PFSK-1 (cell line): Measurements from ENCODE around the gene PDZD2.

Experiments
- FOXP2 ChIP-seq: optimal IDR thresholded peaks from 2 replicates; pipeline ENCODE3; 2011; ENCODE audit warnings: borderline replicate concordance, control low read depth, inconsistent platforms; ENCODE audit not compliant: insufficient read depth; ENCODE audit errors: extremely low read length, extremely low read depth
- POLR2AphosphoS5 ChIP-seq: IDR thresholded peaks from 2 replicates; pipeline ENCODE4 v1.6.1; 2012; ENCODE audit warnings: low read depth, mild to moderate bottlenecking, control low read depth, low read length, moderate library complexity
- SIN3A ChIP-seq: IDR thresholded peaks from 2 replicates; pipeline ENCODE4 v1.6.1; 2012; ENCODE audit warnings: mild to moderate bottlenecking, low read length, moderate library complexity, borderline replicate concordance; ENCODE audit not compliant: insufficient read depth
- TAF1 ChIP-seq: IDR thresholded peaks from 2 replicates; pipeline ENCODE4 v1.6.1; 2012; ENCODE audit warnings: low read length, control low read depth, borderline replicate concordance; ENCODE audit not compliant: insufficient read depth
- TF ChIP-seq, protein P1 (sequence below), 2 experiments: IDR thresholded peaks; 2 replicates each; pipeline versions ENCODE4 v1.6.1 to v1.8.0; 2011 to 2012; ENCODE audit warnings: low read depth in 2 of 2, low read length in 2 of 2, control low read depth in 1 of 2, inconsistent platforms in 1 of 2, mild to moderate bottlenecking in 1 of 2, moderate library complexity in 1 of 2; ENCODE audit not compliant: insufficient read depth in 1 of 2

Gene PDZD2

DNA sequence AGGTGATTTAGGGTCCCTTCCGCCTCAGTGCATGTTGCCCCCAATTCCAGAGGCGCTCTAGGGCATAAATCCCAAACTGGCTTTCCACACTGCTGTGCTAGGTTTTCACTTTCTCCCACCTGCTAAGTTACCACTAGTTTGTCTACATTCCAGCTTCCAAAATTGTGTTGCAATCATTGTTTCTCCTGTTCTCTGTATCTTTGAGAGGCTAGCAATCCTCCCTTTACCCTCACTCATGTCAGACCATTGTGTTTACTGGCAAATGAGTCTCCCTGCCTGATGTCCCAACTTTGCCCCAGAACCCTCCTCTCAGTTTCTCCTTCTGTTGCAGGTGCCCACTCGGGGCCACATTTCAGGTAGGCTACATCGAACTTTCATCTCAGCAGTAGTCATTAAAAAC lies 221.3 kb downstream of the PDZD2 start:
- TF ChIP-seq FOXP2 (no peak), TAF1 (no peak), SIN3A (no peak), POLR2AphosphoS5 (no peak)
- TF ChIP-seq, protein P1, sequence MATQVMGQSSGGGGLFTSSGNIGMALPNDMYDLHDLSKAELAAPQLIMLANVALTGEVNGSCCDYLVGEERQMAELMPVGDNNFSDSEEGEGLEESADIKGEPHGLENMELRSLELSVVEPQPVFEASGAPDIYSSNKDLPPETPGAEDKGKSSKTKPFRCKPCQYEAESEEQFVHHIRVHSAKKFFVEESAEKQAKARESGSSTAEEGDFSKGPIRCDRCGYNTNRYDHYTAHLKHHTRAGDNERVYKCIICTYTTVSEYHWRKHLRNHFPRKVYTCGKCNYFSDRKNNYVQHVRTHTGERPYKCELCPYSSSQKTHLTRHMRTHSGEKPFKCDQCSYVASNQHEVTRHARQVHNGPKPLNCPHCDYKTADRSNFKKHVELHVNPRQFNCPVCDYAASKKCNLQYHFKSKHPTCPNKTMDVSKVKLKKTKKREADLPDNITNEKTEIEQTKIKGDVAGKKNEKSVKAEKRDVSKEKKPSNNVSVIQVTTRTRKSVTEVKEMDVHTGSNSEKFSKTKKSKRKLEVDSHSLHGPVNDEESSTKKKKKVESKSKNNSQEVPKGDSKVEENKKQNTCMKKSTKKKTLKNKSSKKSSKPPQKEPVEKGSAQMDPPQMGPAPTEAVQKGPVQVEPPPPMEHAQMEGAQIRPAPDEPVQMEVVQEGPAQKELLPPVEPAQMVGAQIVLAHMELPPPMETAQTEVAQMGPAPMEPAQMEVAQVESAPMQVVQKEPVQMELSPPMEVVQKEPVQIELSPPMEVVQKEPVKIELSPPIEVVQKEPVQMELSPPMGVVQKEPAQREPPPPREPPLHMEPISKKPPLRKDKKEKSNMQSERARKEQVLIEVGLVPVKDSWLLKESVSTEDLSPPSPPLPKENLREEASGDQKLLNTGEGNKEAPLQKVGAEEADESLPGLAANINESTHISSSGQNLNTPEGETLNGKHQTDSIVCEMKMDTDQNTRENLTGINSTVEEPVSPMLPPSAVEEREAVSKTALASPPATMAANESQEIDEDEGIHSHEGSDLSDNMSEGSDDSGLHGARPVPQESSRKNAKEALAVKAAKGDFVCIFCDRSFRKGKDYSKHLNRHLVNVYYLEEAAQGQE (IDR thresholded peaks at IDR 0.05; ENCODE audit: insufficient read depth in 1 of 2, low read depth in 2 of 2, low read length in 2 of 2): no peak

DNA sequence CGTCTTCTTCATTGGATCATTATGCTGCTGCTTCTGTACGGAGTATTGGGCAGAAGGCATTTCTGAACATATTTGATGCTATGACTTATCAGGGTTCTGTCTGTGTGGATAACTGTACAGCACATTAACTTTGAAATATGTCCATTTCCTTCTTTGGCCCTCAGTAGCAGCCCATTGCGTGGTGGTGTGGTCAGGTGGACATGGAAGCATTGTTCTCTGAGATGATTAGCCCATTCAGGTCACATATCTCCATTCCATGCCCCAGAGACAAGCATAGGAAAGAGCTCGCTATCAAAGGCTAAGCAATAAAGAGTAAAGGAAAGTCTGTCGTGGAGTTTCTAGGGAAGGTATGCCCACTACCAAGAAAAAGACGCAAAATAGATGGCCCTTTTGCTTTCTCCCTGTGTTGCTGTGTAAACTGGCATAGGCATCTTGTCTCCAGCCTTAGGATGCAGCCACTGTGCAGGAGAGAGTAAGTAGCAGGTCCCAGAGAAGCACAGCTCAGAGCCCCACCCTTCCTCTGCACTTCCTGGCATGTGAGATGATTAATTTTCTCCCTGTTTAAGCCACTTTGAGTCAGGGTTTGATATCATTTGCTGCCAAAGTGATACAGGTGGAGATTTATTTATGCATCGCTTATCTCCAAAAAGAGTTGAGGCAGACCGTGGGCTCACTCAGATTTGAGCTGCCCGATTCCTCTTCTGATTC lies 221.9 kb downstream of the PDZD2 start:
- TF ChIP-seq FOXP2 (no peak), TAF1 (no peak), SIN3A (no peak), POLR2AphosphoS5 (no peak)
- TF ChIP-seq, protein P1 (IDR thresholded peaks at IDR 0.05; ENCODE audit: insufficient read depth in 1 of 2, low read depth in 2 of 2, low read length in 2 of 2): no peak

DNA sequence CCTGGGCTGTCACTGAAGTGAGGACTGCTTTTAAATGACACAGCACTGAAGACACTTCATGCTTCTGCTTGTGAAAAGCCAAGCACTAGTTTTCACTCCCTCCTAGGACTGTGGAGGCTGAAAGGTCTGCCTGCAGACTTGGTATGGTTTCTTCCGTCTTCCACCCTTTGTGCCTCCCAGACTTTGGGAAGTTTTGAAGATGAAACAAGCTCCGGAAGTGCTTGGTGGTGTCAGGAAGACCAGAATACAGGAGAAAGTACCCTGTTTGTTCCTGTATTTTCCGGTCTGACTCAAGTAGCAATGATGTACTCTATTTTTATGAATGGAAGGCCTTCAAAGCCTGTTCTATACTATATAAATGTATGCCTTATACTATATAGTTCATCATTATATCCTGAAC lies 222.7 kb downstream of the PDZD2 start:
- TF ChIP-seq POLR2AphosphoS5 (no peak), SIN3A (0 out of 2 replicates have a peak, but pooled peaks have one; percentile 15), TAF1 (no peak)

DNA sequence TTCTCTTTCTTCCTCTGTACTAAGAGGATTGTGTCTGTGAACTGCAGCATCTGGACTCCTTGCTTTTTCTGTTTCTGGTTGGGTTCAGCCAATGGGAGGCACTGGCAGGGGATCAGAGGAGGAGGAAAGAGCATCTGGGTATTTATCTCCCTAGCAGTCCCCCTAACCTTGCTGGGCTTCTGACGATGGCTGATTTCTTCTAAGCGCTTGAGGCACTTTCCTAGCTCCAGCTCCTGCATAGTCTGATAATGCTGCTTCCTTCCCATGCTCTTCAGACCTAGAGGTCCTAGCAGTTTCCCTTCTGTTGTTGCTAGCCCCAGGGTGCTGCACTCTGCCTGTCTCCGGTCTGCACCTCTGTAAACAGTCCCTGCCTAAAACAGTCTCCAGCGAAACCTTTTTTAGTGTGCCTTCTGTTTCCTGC lies 225.1 kb downstream of the PDZD2 start:
- TF ChIP-seq FOXP2 (peak; percentile 86), SIN3A (no peak), TAF1 (no peak), POLR2AphosphoS5 (no peak)
- TF ChIP-seq, protein P1 (IDR thresholded peaks at IDR 0.05; ENCODE audit: insufficient read depth in 1 of 2, low read depth in 2 of 2, low read length in 2 of 2): no peak

DNA sequence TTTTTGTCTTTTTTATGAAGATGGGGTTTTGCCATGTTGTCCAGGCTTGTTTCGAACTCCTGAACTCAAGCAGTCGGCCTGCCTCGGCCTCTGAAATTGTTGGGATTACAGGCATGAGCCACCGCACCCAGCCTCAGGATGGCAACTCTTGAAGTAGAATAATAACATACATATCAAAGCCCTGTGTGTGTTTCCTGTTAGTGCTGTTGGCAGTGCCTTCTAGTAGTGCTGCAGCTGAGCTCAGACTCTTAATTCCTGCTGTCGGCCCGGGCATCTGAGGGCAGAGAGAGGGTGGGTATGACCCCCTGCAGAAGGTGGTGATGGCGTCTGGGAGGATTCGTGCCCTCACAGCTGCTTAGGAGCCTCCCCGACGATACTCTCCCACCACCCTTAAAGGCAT lies 227.2 kb downstream of the PDZD2 start:
- no peak for TF ChIP-seq TAF1
- no peak for TF ChIP-seq SIN3A
- TF ChIP-seq FOXP2: no peak
- TF ChIP-seq, protein P1 (IDR thresholded peaks at IDR 0.05; ENCODE audit: insufficient read depth in 1 of 2, low read depth in 2 of 2, low read length in 2 of 2): no peak
